Right ventricle myocardium superior (tissue), 1 donor: Measurements from ENCODE around the gene KIF26B. TPM values are rescaled to one million over a fixed set of nuclear protein-coding genes. Genes with fewer than 3 reads are reported as not detected.
A peak's percentile ranks its signal among the peaks of the same experiment; 100 is the strongest.

ENCODE experiments used
- ATAC-seq: fragments of 200-7000 bp; cut with Tn5 transposase; one replicate; pipeline ENCODE4 v1.9.1; 2020; ENCODE audit warnings: mild to moderate bottlenecking; ENCODE audit not compliant: poor library complexity
- DNase-seq: peaks from one replicate; pipeline ENCODE4 v3.0.0-alpha.2; 2020
- intact Hi-C: fragments of 100-400 bp; cut with DNase I; formaldehyde crosslinking; loops from one replicate; pipeline ENCODE4 v1.11.2; 2022
- total RNA-seq: library from RNA; stranded (reverse); fragmentation: NEBNext Ultra II Directional; extraction: Animal tissue kit (Norgen Biotek cat#: 25700); gene quantifications from one replicate; pipeline ENCODE4 v1.2.1, GENCODE V29; 2021
- donor health status: DM: no; HTN: yes; CAD: no; lungs with severe emphysema.

KIF26B gene
- total RNA-seq, 1 donor from 2014 or later: 2.4 TPM

DNA sequence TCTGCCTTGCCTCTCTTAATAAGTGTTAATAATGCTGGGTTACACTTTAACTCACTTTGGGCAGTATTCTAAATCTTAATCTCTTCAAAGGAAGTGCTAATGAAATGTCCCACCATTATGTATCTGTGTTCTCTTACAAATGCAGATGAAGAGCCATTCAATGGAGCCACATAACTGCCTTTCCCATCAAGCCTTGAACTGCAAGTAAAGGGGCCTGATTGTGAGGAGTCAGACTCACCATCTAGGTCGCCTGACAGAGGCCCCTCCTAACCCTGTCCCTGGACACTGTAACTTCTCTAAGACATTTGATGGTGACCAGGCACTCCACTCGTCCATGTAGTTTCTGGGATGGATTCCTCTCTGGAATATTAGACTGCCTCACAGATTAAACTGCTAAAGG lies 329.4 kb downstream of the KIF26B start:
- ATAC-seq (no peak), DNase-seq (no peak)
- intact Hi-C loops: no loop called here

DNA sequence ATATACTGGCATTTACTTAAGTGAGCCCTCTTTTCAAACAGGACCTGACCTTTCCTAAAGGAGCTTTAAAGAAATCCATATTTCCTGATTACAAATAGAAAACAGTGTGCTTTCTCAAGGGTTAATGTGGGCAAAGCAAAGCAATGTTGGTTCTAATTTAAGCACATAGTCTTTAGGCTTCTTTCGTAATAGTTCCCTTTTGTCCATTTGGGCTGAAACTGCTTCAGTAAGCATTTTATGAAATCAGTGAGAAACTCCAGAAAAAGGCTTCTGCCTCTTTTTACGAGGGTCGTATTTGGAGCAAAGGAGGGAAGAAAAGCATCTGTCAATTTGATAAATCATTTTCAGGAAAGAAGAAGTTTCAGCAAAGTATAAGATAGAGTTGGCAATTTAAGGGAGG lies 331.2 kb downstream of the KIF26B start:
- no peak for DNase-seq
- no peak for ATAC-seq
- intact Hi-C loops: no loop called here

DNA sequence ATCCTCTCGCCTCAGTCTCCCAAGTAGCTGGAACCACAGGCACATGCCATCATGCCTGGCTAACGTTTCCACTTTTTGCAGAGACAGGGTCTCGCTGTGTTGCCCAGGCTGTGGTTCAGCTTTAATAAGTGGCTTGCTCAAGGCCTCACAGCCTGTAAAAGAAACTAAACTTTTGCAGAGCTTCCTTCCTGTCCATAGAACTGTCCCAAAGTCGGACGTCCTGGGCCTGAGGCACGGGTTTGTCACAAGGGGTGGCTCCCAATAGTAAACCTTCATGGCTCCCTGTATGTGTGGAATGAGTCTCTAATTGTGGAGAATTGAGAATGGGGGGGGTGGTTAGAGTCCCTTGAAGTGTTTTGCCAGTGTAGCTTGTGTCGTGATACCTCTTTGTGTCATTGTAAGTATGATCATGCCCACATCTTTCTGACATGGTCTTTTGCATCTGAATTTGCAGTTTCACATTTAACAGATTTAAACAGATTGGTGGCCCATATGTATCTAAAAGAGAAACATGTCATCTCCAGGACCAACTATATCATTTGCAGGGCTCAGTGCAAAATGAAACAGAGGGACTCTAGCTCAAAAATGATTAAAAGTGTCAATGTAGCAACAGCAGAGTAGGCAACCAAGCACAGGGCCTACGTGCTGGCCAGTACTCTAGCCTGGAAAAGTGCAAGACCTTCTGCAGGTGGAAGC lies 332.1 kb downstream of the KIF26B start:
- no peak for DNase-seq
- intact Hi-C loops: no loop called here
- peak; percentile 31 for ATAC-seq

DNA sequence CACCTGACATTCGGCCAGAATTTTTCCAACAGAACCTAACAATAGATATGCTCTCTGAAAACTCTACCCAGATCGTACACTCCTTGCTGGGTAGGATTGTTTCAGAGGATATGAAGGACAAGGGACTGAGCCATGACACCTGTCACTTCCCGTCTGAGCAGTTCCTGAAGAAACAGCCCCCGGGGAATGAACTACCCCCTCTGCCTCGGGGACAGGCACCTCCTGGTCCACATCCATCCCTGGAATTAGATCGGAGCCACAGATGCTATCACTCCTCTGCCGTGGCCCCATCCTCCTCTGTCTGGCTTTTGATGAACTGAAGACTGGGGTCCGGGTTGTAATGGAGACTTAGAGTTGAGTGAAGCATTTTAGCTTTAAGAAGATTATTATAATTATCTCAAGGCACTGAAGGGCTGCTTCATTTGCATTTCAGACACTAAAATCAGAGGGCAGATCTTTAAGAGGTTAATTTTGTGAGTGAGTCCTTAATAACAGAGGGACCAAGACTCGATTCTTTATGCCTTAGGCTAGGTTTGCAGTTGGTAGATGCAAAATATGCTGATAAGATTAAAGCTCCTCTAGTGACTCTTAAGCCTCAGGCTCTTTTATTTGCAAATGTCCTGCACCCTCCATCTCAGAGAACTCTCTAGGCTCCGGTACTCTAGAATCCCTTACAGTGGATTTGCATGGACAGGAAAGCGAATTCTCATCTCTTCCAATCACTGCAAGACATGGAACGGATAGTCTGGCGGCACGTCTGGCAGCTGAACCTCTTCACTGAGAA lies 333.8 kb downstream of the KIF26B start:
- no peak for ATAC-seq
- DNase-seq: no peak
- intact Hi-C loops: no loop called here

DNA sequence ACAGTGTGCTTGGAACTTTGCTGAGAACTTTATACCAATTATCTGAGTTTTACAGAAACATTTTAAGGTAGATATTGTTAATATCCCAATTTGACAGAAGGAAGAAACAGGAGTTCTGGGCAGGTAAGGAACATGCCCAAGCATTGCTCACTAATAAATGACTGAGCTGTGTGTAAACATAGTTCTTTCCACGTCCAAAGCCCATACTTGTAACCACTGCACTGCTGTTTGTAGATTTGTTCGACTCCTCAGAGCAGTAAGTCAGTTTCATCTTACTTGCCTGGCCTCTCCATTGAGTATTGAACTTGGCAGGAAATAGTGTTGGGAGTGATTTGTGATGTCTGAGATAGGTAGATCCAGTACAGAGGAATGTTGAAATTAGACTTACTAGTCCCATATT lies 335.1 kb downstream of the KIF26B start:
- intact Hi-C loops: no loop called here
- ATAC-seq (no peak), DNase-seq (no peak)

DNA sequence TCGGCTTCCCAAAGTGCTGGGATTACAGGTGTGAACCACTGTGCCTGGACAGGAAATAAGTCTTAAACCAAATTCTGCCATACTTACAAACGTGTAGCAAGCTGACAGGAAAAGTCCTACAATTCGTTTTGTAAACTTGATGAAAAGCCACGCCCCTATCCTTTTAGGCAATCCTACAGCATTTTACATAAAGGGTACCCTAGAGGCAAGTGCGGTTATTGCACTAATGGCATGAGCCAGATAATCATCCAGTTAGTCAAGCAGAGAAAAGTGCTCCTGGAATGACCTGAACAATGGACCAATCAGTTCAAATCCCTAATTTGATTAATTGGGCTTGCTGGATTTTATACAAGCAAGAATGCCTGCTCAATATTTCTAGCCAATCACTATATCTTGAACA lies 338.2 kb downstream of the KIF26B start:
- DNase-seq (no peak), ATAC-seq (no peak)
- intact Hi-C loops: no loop called here

DNA sequence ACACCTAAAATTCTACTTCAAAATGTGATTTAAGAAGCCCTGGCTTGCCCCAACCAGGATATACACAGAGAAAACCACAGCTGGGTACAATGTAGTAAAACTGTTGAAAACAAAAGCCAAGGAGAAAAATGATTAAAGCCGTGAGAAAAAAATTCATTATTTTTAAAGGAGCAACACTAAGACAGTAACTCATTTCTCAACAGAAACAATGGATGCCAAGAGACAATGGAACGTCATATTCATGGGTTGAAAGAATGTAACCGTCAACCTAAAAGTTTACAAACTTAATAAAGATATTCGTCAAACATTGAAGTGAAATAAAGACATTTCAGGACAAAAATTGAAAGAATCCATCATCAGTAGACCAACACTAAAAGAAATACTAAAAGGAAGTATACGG lies 340.9 kb downstream of the KIF26B start:
- intact Hi-C loops: no loop called here
- ATAC-seq (no peak), DNase-seq (no peak)

DNA sequence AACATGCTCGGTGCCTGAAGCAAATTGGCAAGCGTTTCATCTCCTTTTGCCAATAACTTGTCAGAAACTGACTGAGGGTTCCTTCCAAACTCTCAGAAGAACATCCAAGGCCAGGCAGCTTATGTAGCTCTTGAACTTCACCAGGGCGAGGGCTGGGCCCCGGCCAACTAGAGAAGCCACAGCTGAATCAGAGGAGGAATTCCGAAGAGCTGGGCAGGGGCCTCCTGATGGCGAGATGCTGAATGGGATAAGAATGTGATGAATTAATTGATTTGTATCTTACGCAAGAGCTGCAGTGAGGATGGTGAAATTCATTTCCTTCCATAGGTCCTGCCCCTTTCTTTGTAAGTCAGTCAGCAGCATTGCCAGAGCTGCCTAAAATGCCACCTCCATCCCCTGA lies 345.8 kb downstream of the KIF26B start:
- ATAC-seq (peak; percentile 53), DNase-seq (no peak)
- intact Hi-C loops: no loop called here

DNA sequence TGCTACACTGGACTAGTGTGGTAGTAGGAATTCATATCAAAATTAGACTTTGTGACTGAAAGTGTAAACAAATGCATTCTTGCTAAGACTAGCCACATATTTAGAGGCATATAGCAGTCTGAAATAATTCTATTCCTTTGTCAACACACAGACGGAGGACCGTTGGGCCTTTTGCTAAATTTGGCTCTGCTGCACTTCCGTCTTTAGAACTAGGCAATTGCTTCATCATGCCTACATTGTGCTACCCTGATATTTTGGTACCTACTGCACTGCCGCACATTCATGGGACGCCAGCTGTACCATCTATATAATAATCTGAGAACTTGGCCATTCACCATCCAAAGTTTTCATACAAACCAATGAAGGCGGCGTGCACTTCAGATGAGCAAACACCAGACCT lies 346.8 kb downstream of the KIF26B start:
- DNase-seq (no peak), ATAC-seq (no peak)
- intact Hi-C loops: no loop called here

DNA sequence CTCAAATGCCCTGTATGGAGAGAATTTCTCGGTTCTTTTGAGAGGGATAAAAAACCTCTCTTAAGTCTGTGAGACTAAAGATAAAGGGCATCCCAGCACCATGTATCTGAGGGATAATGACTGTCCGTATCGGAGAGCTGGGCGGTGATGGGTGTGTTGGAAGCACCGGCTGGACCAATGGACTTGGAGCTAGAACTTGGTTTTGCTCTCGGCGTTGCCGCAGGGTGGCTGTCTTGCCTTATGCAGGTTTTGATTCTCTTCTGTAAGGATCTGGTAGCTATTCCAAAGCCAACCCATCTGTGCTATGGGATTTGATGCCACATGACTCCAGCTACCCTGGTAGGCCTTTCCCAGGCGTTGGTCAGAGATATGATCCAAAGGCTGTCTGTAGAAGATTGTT lies 348.8 kb downstream of the KIF26B start:
- intact Hi-C loops: no loop called here
- ATAC-seq (no peak), DNase-seq (no peak)

DNA sequence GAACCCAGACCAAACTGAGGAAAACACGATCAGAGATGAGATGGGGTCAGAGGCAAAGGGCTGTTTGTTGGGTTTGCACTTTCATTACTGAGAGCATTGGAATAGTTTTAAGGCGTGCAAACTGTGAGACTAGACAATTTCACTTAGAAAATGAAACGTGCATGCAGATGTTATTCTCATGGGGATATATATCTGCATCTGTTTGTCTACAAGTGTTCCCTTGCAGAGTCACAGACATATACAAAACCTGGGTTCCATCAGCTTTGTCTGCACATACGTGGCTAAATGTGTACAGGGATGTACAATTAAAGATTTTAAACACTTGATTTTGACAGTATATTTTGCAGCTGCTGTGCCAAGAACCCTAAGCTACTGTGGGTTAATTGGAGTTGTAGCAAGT lies 355.4 kb downstream of the KIF26B start:
- no peak for ATAC-seq
- DNase-seq: no peak
- intact Hi-C loops: no loop called here

DNA sequence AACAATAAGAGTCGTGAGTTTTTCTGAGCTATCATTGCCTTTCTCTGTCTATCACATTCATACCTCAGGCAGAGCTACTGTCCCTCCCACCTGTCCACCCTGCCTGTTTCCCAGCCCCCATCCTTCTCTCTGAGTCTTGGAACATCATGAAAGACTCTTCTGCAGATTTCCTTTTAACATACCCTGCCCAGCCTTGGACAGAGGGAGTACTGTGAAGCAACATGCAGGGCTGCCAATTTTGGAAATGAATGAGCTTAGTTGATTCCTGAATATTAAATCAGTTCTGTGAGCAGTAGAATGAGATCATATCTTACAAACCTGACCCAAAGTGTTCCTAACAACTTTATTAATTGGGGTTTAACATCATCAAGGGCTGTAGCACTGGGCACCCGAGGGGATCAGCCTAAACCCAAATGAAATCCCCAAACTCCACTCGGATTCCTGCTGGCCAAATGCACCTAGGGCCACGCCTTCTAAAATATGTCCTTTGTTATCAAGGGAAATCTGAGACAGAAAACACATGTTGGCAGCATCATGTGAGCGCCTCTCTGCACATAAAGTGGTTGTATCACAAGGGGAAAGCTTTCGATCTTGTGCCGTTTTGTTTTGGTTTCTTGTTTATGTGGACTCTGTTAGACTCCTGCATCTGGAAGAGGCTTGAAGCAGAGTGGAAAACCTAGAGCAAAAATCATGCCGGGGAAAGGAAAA lies 357.6 kb downstream of the KIF26B start:
- DNase-seq (no peak), ATAC-seq (no peak)
- intact Hi-C loops: no loop called here

DNA sequence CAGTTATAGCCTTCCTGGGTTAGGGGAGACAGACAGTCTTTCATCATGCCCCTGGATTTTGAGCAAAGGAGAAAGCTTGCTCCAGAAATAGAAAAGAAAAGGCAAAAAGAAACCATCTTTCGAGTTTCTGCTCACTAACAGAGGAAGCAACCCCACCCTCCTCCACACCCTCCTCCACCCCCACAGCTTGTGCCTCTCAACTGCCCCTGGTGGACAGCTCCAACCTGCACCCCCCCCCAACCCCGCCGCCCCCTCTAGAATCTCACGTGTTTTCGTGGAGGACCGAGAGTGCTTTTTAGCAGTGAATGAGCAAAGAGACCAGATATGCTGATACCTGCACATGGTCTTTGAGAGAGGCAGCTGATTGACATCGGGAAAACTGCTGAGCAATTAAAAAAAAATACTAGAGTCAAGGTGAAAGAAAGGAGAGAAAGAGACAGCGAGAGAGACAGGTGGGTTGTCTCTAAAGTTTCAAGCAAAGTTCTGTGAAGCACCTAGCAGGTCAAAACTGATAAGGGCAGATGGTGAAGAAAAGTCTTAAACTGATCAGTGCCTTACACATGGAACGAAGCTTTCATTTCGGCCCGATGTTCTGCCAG lies 358.3 kb downstream of the KIF26B start:
- DNase-seq: no peak
- intact Hi-C loops: no loop called here
- no peak for ATAC-seq

DNA sequence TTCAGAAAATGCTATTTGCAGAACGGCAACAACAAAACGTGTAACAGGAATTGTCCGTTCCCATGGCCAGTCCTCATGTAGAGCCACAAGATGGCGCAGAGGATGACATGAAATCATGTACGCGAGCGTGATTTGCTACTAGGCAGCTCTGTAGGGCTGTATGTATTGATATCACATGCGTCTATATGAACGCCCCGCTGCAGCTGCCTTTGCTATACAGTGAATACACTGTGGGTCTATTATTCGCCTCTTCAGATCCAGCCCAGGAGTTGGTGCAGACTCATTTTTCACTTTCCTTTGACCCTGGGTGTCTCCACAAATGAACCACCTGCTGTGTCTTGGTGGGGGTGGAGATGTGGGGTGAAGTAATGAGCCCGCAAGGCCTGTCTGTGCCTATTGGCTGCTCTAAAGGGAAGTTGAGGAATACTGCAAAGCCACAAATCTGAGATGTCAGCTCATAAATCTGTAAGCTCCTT lies 361.5 kb downstream of the KIF26B start:
- ATAC-seq: no peak
- no peak for DNase-seq
- intact Hi-C loops: no loop called here

DNA sequence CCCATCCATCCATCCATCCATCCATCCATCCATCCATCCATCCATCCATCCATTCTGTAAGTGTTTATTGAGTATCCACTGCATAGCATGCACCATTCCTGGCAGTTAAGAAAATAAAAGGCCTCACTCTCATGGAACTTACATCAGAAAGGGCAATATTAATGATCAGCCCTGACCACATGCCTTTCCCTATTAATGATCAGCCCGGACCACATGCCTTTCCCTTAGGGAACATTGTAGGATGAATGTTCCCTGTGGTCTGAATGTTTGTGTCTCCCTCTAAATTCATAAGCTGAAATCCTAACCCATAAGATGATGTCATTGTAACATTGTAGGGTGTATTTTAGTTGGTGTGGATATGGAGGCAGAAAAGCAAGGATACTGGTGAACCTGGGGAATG lies 365.8 kb downstream of the KIF26B start:
- intact Hi-C loops: no loop called here
- ATAC-seq (no peak), DNase-seq (no peak)

DNA sequence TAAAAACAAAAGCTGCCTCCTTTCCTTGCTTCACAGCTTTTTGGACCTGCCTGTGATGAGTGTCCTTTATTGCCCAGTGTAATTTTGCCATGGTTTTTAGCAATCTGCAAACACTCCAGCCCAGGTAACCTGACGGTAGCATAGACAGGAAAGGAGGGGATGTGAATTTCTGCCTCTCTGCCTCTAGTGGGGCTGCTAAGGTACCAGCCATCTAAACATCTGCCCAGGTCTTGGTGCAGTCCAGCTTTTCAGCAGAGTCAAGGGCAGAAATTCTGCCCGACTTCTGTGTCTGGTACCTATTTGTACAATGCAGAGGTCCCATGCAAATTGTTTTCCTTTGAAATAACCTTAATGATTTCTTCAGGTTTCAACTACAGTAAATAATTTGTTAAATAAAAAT lies 371.4 kb downstream of the KIF26B start:
- ATAC-seq (no peak), DNase-seq (no peak)
- intact Hi-C loops: no loop called here

DNA sequence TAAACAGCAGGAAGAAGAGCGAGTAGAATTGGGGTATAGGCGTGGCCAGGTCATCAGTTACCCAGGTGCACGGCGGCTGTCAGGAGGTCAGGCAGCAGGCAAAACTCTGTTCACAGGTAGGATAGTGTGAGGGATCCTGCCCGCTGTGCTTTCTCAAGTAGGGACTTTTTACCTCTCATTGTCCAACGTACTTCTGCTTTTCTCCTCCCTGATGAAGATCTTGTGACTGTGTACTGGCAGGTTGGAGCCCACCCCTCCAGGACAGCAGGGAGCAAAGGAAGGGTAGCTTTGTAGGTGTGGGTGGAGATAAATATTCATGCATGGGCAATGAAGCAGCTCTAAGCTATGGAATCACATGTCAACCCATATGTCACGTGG lies 373.5 kb downstream of the KIF26B start:
- DNase-seq: no peak
- intact Hi-C loops: no loop called here
- ATAC-seq: no peak

DNA sequence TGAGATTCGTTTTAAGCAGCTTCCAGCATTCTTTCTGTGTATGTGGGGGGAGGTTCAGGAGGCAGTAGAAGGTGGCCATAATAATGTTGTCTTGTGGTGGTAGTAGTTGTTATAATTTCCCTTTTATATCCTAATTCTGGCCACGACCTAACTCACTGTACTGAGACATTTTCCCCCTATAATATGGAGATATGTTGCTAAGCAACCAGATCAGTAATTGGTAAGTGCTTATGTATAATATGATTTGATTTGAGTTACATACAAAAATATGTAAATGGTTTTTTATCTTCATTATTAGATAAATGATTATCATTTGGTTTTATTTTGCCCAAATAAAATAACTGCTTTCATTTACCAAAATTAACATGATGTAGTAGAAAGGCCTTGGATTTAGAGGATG lies 376.2 kb downstream of the KIF26B start:
- DNase-seq: no peak
- no peak for ATAC-seq

DNA sequence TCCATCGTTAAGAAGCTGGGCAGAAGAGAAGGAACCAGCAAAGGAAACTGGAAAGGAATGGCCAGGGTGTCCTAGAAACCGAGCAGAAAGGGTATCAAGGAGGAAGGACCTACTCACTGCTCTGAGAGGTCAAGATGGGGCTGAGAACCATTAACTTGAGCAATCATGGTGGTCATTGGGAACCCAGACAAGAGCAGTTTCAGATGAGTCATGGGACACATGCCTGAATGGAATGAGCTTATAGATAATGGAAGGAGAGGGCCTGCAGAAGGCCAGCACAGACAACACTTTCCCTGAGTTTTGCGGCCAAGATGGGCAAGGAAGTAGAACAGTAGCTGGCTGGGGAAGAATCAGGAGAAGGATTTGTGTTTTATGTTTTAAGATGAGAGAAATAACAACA lies 383.2 kb downstream of the KIF26B start:
- DNase-seq (no peak), ATAC-seq (no peak)
- intact Hi-C loops: no loop called here

More for the DNA sequence above, 376.2 kb downstream of the KIF26B start:
- intact Hi-C loops: no loop called here

DNA sequence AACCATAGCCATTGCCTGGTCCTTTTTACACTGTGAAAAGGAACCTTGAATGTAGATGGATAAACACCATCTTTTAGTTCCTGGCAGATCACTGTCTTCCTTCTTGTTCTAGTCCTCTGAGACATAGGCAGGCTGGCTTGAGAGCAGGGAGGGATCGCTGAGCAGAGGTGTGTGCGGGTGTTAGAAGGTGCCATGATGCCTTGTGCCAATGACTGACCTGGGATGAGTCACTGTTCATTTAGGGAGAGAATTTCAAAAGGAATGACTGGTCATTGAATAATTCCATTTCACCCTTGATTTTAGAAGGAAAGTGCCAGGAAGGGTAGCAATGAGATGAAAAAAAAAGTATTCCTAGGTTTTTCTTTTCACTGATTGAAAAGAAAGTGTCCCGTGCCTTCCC lies 383.9 kb downstream of the KIF26B start:
- ATAC-seq: no peak
- DNase-seq: no peak

More for the DNA sequence above, 383.9 kb downstream of the KIF26B start:
- intact Hi-C loops: no loop called here
